GM12892 (cell line): ENCODE results near the gene STARD5.

Source experiments
- POLR2A ChIP-seq: IDR thresholded peaks from 2 replicates; pipeline ENCODE4 v1.6.1; 2011; ENCODE audit warnings: low read depth, low read length, control low read depth
- POLR2AphosphoS5 ChIP-seq: IDR thresholded peaks from 2 replicates; pipeline ENCODE4 v1.6.1; 2011; ENCODE audit warnings: low read depth, low read length, control low read depth
- TAF1 ChIP-seq: IDR thresholded peaks from 2 replicates; pipeline ENCODE4 v1.6.1; 2011; ENCODE audit warnings: low read depth, mild to moderate bottlenecking, control low read depth, low read length, borderline replicate concordance

DNA sequence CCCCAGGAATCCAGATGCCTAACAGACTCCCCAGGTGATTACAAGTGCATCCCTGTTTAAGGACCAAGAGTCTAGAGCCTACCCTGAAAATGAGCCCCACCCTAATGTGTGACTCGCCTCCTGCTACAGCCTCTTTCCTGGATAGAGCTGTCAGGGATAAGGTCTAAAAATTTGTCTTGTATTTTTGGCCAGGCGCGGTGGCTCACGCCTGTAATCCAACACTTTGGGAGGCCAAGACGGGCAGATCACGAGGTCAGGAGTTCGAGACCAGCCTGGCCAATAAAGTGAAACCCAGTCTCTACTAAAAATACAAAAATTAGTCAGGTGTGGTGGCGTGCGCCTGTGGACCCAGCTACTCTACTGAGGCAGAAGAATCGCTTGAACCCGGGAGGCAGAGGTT lies 38.8 kb upstream of the STARD5 start:
- TF ChIP-seq TAF1 = no peak
- no peak for TF ChIP-seq POLR2AphosphoS5
- no peak for TF ChIP-seq POLR2A
